Neural cell (in vitro differentiated cells): ENCODE measurements around the gene ZNF705A. TPM values are rescaled to one million over a fixed set of nuclear protein-coding genes. Genes with fewer than 3 reads are reported as not detected.
"Not testable (repeated sequence)": the region's sequence is repeated elsewhere in the genome, so short reads cannot be mapped to it uniquely, and the experiment has no call there.

Experiments
- H2AFZ ChIP-seq: fragments of 200-600, 300-800 bp; sonication (generic), shearing (Covaris generic); 2 replicates; pipeline ENCODE4 v1.6.0; 2014; ENCODE audit warnings: low read depth, mild to moderate bottlenecking, antibody characterized with exemption, low read length, moderate library complexity
- H3F3A ChIP-seq: fragments of 200-600 bp; shearing (Covaris generic); 2 replicates; pipeline ENCODE4 v1.6.1; 2016; ENCODE audit warnings: mild to moderate bottlenecking, moderate library complexity, mixed read lengths, antibody characterized with exemption, low read length; ENCODE audit not compliant: insufficient read depth, poor library complexity, severe bottlenecking
- H3K27ac ChIP-seq: fragments of 200-600, 300-800 bp; sonication (generic), shearing (Covaris generic); 2 replicates; pipeline ENCODE4 v1.5.1; 2014; ENCODE audit warnings: mild to moderate bottlenecking, low read length, moderate library complexity
- H3K27me3 ChIP-seq: fragments of 300-800, 200-600 bp; sonication (generic), shearing (Covaris generic); 2 replicates; pipeline ENCODE4 v1.6.0; 2014; ENCODE audit warnings: mild to moderate bottlenecking, low read depth, low read length, moderate library complexity; ENCODE audit not compliant: insufficient read depth
- H3K36me3 ChIP-seq: fragments of 300-800, 200-600 bp; sonication (generic), shearing (Covaris generic); 2 replicates; pipeline ENCODE4 v1.5.1; 2014; ENCODE audit warnings: mild to moderate bottlenecking, antibody characterized with exemption, low read length, moderate library complexity; ENCODE audit not compliant: insufficient read depth
- H3K4me2 ChIP-seq: fragments of 300-800, 200-600 bp; sonication (generic), shearing (Covaris generic); 2 replicates; pipeline ENCODE4 v1.6.0; 2014; ENCODE audit warnings: mild to moderate bottlenecking, low read length
- H3K4me3 ChIP-seq: fragments of 300-800, 200-600 bp; sonication (generic), shearing (Covaris generic); 2 replicates; pipeline ENCODE4 v1.5.1; 2014; ENCODE audit warnings: mild to moderate bottlenecking, low read length, moderate library complexity
- H3K79me2 ChIP-seq: fragments of 200-600 bp; shearing (Covaris generic); replicated peaks from 2 replicates; pipeline ENCODE4 v1.6.0; 2014; ENCODE audit warnings: mild to moderate bottlenecking, low read length, moderate library complexity; ENCODE audit not compliant: insufficient read depth
- H3K9ac ChIP-seq: fragments of 300-800, 200-600 bp; sonication (generic), shearing (Covaris generic); 2 replicates; pipeline ENCODE4 v1.6.1; 2016; ENCODE audit warnings: mild to moderate bottlenecking, low read length, mixed read lengths
- H3K9me2 ChIP-seq: fragments of 200-600 bp; shearing (Covaris generic); 2 replicates; pipeline ENCODE4 v1.6.1; 2016; ENCODE audit warnings: mild to moderate bottlenecking, low read length, mixed read lengths; ENCODE audit not compliant: insufficient read depth
- H3K9me3 ChIP-seq: fragments of 200-600, 300-800 bp; sonication (generic), shearing (Covaris generic); 2 replicates; pipeline ENCODE4 v1.6.1; 2016; ENCODE audit warnings: mild to moderate bottlenecking, mixed run types, low read length, moderate library complexity, mixed read lengths
- H4K20me1 ChIP-seq: fragments of 200-600 bp; shearing (Covaris generic); 2 replicates; pipeline ENCODE4 v1.6.1; 2016; ENCODE audit warnings: mild to moderate bottlenecking, mixed run types; ENCODE audit not compliant: insufficient read depth
- CTCF ChIP-seq: fragments of 450-650 bp; IDR thresholded peaks from 2 replicates; pipeline ENCODE4 v1.5.1; 2014; ENCODE audit warnings: antibody characterized with exemption, mild to moderate bottlenecking, moderate library complexity; ENCODE audit not compliant: poor library complexity, severe bottlenecking
- EP300 ChIP-seq: fragments of 450-650 bp; conservative IDR thresholded peaks from 2 replicates; pipeline ENCODE4 v1.6.1; 2014; ENCODE audit warnings: antibody characterized with exemption, mild to moderate bottlenecking, moderate library complexity; ENCODE audit not compliant: poor library complexity, severe bottlenecking
- EZH2 ChIP-seq: fragments of 200-600, 300-800 bp; shearing (Covaris generic), sonication (generic); IDR thresholded peaks from 2 replicates; pipeline ENCODE4 v1.6.1; 2014; ENCODE audit warnings: antibody characterized with exemption, low read length, borderline replicate concordance, mild to moderate bottlenecking; ENCODE audit not compliant: insufficient read depth, poor library complexity, severe bottlenecking
- MXI1 ChIP-seq: fragments of 450-650 bp; conservative IDR thresholded peaks from 2 replicates; pipeline ENCODE4 v1.6.1; 2014; ENCODE audit warnings: antibody characterized with exemption, mild to moderate bottlenecking; ENCODE audit not compliant: poor library complexity, severe bottlenecking
- POLR2AphosphoS5 ChIP-seq: IDR thresholded peaks from 2 replicates; pipeline ENCODE4 v1.6.1; 2012
- RAD21 ChIP-seq: fragments of 450-650 bp; conservative IDR thresholded peaks from 2 replicates; pipeline ENCODE4 v1.6.1; 2014; ENCODE audit warnings: antibody characterized with exemption, mild to moderate bottlenecking, moderate library complexity
- REST ChIP-seq: IDR thresholded peaks from 2 replicates; pipeline ENCODE4 v1.6.1; 2012; ENCODE audit warnings: borderline replicate concordance
- SMC3 ChIP-seq: fragments of 450-650 bp; conservative IDR thresholded peaks from 2 replicates; pipeline ENCODE4 v1.6.1; 2014; ENCODE audit warnings: antibody characterized with exemption, mild to moderate bottlenecking, moderate library complexity; ENCODE audit not compliant: poor library complexity
- TAF1 ChIP-seq: IDR thresholded peaks from 2 replicates; pipeline ENCODE4 v1.6.1; 2012; ENCODE audit warnings: low read depth
- polyA plus RNA-seq: library from polyadenylated mRNA; depleted of rRNA; stranded (reverse); fragments of >200 nt; gene quantifications from 2 replicates; pipeline ENCODE4 v1.2.3, GENCODE V29; 2014

The ZNF705A gene
- polyA plus RNA-seq, 1 donor from 2014 or later: not detected

GRCh38 chr12:8133636-8134397 lies 23.0 kb upstream of the ZNF705A start:
- H3K9me3 ChIP-seq, H3K79me2 ChIP-seq, H4K20me1 ChIP-seq, H3K9me2 ChIP-seq, H3K27me3 ChIP-seq, H3K9ac ChIP-seq, H3F3A ChIP-seq, H2AFZ ChIP-seq, H3K4me3 ChIP-seq, H3K27ac ChIP-seq, H3K36me3 ChIP-seq, H3K4me2 ChIP-seq: not testable (repeated sequence)

GRCh38 chr12:8134398-8134930 lies 22.4 kb upstream of the ZNF705A start:
- not testable (repeated sequence) for H4K20me1 ChIP-seq, H3K27ac ChIP-seq, H3K36me3 ChIP-seq, H3K9me3 ChIP-seq, H3K9me2 ChIP-seq, H2AFZ ChIP-seq, H3K79me2 ChIP-seq, H3K4me2 ChIP-seq, H3K9ac ChIP-seq, H3K4me3 ChIP-seq, H3K27me3 ChIP-seq, H3F3A ChIP-seq

GRCh38 chr12:8141647-8142046 lies 15.2 kb upstream of the ZNF705A start:
- not testable (repeated sequence) for H3K9me2 ChIP-seq, H2AFZ ChIP-seq, H3K27ac ChIP-seq, H3K79me2 ChIP-seq, H3K4me2 ChIP-seq, H3K4me3 ChIP-seq, H3K27me3 ChIP-seq, H3K36me3 ChIP-seq, H3F3A ChIP-seq, H3K9me3 ChIP-seq, H4K20me1 ChIP-seq, H3K9ac ChIP-seq

GRCh38 chr12:8143261-8143660 lies 13.6 kb upstream of the ZNF705A start:
- TF ChIP-seq MXI1: no peak
- no peak for TF ChIP-seq RAD21
- no peak for TF ChIP-seq EP300
- no peak for TF ChIP-seq POLR2AphosphoS5
- no peak for TF ChIP-seq TAF1
- TF ChIP-seq REST: no peak
- no peak for TF ChIP-seq CTCF
- TF ChIP-seq EZH2: no peak
- TF ChIP-seq SMC3: no peak
- H3K9me2 ChIP-seq: no peaks in the 10 kb centered on the region
- H3K27me3 ChIP-seq: no peaks in the 10 kb centered on the region
- no peak overlapping the region for H2AFZ ChIP-seq
- H3K9me3 ChIP-seq: no peaks in the 10 kb centered on the region
- no peak overlapping the region for H3K9ac ChIP-seq
- no peaks in the 10 kb centered on the region for H3K36me3 ChIP-seq
- no peak overlapping the region for H3K4me3 ChIP-seq
- H4K20me1 ChIP-seq: no peaks in the 10 kb centered on the region
- no peak overlapping the region for H3K4me2 ChIP-seq
- no peaks in the 10 kb centered on the region for H3K79me2 ChIP-seq
- no peak overlapping the region for H3K27ac ChIP-seq
- H3F3A ChIP-seq: no peaks in the 10 kb centered on the region
